Measurements from ENCODE around the gene ADGRG3.

ADGRG3 gene

GRCh38 chr16:57645691-57646387 is 22.3 kb upstream of the ADGRG3 start:
- no peak for DNase-seq

GRCh38 chr16:57646388-57647039 is 21.6 kb upstream of the ADGRG3 start:
- no peak for DNase-seq

- DNase-seq = no peak
Measured at GRCh38 chr16:57647136-57647875, 20.8 kb upstream of the ADGRG3 start.

GRCh38 chr16:57648125-57648524 is 20.0 kb upstream of the ADGRG3 start:
- DNase-seq = peak in 3 of 51 donors; percentile 9 to 20 (median 14)

GRCh38 chr16:57648581-57649442 is 19.3 kb upstream of the ADGRG3 start:
- peak in 47 of 51 donors; percentile 26 to 86 (median 67) for DNase-seq

GRCh38 chr16:57649443-57649751 is 18.7 kb upstream of the ADGRG3 start:
- DNase-seq = no peak

GRCh38 chr16:57649846-57650245 is 18.3 kb upstream of the ADGRG3 start:
- DNase-seq = no peak

GRCh38 chr16:57651344-57652333 is 16.5 kb upstream of the ADGRG3 start:
- no peak for DNase-seq

GRCh38 chr16:57652695-57653471 is 15.2 kb upstream of the ADGRG3 start:
- DNase-seq = no peak

- DNase-seq = no peak
Measured at GRCh38 chr16:57653936-57654335, 14.2 kb upstream of the ADGRG3 start.

GRCh38 chr16:57656342-57656955 is 11.7 kb upstream of the ADGRG3 start:
- DNase-seq = no peak

GRCh38 chr16:57657228-57657627 is 10.9 kb upstream of the ADGRG3 start:
- no peak for DNase-seq

GRCh38 chr16:57658130-57658877 is 9.8 kb upstream of the ADGRG3 start:
- DNase-seq = no peak

- no peak for DNase-seq
Measured at GRCh38 chr16:57658878-57659674, 9.0 kb upstream of the ADGRG3 start.

GRCh38 chr16:57660715-57661463 is 7.2 kb upstream of the ADGRG3 start:
- DNase-seq = no peak

- no peak for DNase-seq
Measured at GRCh38 chr16:57661510-57661909, 6.6 kb upstream of the ADGRG3 start.

Measured in hypothalamus (tissue), 51 donors.